PC-3 (cell line): ENCODE results near the gene TSNAXIP1.

Source experiments
- EZH2 ChIP-seq: fragments of 300-600 bp; sonication (generic); IDR thresholded peaks from one replicate; pipeline ENCODE4 v1.6.1; 2017; ENCODE audit warnings: antibody characterized with exemption, mild to moderate bottlenecking, low read length; ENCODE audit not compliant: unreplicated experiment
- TF ChIP-seq, protein P1 (sequence below): fragments of 300-600 bp; sonication (generic); conservative IDR thresholded peaks from 2 replicates; pipeline ENCODE4 v1.5.1; 2017; ENCODE audit warnings: antibody characterized with exemption, low read depth, mild to moderate bottlenecking, low read length

DNA sequence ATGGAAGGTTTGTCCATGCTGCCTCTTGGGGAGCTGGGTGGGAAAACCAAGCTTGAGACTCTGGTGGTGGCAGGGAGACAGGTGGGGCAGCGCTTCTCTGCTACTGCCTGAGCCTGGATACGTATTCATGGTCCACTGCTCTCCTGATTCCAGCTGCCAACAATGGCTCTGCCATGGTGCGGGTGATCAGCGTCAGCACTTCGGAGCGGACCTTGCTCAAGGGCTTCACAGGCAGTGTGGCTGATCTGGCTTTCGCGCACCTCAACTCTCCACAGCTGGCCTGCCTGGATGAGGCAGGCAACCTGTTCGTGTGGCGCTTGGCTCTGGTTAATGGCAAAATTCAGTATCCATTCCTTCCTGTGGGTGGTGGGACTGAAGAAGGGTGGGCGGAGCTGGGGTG is 70.4 kb downstream of the TSNAXIP1 start:
- TF ChIP-seq, protein P1, sequence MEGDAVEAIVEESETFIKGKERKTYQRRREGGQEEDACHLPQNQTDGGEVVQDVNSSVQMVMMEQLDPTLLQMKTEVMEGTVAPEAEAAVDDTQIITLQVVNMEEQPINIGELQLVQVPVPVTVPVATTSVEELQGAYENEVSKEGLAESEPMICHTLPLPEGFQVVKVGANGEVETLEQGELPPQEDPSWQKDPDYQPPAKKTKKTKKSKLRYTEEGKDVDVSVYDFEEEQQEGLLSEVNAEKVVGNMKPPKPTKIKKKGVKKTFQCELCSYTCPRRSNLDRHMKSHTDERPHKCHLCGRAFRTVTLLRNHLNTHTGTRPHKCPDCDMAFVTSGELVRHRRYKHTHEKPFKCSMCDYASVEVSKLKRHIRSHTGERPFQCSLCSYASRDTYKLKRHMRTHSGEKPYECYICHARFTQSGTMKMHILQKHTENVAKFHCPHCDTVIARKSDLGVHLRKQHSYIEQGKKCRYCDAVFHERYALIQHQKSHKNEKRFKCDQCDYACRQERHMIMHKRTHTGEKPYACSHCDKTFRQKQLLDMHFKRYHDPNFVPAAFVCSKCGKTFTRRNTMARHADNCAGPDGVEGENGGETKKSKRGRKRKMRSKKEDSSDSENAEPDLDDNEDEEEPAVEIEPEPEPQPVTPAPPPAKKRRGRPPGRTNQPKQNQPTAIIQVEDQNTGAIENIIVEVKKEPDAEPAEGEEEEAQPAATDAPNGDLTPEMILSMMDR: no peak
- no peak for TF ChIP-seq EZH2
